Activated naive CD4-positive, alpha-beta T cell (primary cell): ENCODE data around the gene EFNB1.
A peak's percentile ranks its signal among the peaks of the same experiment; 100 is the strongest.
"Not testable (repeated sequence)": the region's sequence is repeated elsewhere in the genome, so short reads cannot be mapped to it uniquely, and the experiment has no call there.

Experiments used
- DNase-seq, 4 experiments: peaks; one replicate each; lab custom pipeline; 2025; lab: John Stamatoyannopoulos, UW

Gene EFNB1

DNA sequence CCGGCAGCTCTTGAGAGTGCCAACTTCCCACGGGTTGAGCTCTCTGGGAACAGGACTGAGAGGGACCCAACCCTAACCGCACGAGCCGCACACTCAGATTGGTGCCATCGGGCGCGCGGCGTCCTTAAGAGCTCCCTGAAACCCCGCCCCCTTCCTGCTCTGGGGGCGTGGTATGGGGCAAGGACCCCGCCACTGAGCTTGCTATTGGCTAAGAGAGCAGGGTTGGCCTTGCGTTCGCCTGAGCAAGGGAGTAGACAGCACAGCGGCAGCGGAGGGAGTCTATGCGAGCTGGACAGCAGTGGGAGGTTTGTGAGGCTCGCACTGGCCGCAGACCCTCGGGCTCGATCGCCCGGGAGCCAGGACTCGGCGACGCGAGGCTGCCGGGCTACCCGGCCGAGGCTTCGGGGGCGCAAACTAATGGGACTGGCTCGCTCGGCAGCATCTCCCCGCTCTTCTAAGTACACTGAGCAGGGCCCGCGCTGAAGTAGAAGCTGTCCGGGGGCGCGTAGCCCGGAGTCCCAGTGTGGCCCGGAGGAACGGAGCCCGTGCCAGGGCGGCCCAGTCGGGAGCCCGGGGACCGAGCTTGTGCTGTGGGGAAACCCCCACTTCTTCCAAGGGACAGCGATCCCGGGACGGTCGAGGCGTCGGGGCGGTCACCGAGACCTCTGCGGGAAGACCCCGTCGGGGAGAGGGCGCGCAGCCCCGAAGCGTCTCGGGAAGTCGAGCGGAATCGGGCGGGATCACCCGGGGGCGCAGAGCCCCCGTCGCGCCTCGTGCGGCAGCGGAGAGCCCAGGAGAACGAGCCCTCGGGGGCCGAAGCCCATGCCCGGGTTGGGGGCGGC, at the start of gene EFNB1:
EFNB1 (plus strand) TSS at position 282 of the 842 bp plus-strand sequence. CDS start 756 bp downstream, outside the sequence.
- peak; percentile 38 to 76 (median 54) for DNase-seq

GRCh38 chrX:68781295-68781694, 47.5 kb upstream of the EFNB1 start:
- DNase-seq, result not testable (repeated sequence)

DNA sequence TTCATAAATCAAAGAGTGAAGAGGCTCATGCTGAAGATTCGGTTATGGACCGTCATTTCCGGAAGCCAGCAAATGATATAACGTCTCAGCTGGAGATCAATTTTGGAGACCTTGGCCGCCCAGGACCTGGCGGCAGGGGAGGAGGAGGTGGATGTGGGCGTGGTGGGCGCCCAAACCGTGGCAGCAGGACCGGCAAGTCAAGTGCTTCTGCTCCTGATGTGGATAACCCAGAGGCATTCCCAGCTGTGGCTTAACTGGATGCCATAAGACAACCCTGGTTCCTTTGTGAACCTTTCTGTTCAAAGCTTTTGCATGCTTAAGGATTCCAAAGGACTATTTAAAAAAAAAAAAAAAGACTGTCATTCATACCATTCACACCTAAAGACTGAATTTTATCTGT, 44.0 kb upstream of the EFNB1 start:
- DNase-seq, result no peak

- not testable (repeated sequence) for DNase-seq
These were observed 42.2 kb upstream of the EFNB1 start for GRCh38 chrX:68786581-68786980.

DNA sequence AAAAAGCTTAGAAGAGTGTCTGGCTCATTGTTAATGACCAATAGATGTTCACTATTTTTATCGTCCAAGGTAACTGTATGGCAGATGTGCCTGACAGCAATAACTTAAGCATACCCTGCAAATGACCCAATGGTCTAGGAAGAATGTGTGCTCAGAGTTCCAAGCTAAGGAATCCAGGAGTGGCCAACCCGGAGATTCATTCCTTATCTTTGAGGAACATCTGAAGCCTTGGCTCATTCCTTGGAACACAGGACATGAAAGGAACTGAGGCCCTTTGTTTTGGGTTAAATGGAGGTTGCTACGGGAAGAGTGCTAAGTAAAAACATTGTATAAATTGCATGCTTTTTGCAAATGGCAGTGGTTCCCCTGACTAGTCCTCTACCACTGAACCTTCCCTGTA, 38.9 kb upstream of the EFNB1 start:
- no peak for DNase-seq

- no peak for DNase-seq
These were observed 36.7 kb upstream of the EFNB1 start for GRCh38 chrX:68792083-68792482.

DNA sequence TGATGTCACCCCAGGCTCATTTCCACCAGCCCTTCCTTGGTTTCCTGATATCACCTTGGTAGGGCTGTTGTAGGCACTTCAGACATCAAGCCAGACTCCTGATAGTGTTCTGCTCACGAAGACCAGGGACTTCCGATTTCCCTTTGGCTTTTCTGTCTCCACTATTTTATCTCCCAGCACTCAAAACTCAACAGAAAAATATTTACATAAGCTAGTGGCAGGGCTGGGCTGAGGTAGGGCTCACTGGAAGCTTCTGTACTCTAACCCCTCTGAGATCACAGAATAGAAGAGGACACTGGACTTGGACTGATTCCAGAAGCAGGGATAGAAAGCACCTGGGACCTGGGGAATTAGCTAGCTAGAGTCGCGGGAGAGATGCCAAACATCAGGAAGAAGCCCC, 34.4 kb upstream of the EFNB1 start:
- no peak for DNase-seq

DNA sequence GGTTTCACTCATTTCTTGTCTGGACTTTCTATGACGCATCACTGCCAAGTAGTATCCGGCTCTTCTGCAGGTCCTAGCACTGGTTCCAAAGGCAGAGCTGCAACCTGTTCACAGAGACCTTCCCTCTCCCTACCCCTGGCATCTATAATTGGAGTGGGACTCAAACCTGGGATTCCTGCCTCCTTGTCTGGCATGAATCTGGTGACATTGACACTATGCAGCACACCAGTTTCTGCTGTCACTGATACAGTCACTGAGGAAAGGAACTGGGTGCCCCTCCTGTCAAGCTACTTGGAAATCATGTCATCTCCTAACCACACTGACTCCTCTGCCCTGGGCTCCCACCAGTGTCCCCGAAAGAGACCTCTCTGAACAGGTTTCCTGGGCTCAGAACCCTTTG, 33.1 kb upstream of the EFNB1 start:
- DNase-seq, result no peak

DNA sequence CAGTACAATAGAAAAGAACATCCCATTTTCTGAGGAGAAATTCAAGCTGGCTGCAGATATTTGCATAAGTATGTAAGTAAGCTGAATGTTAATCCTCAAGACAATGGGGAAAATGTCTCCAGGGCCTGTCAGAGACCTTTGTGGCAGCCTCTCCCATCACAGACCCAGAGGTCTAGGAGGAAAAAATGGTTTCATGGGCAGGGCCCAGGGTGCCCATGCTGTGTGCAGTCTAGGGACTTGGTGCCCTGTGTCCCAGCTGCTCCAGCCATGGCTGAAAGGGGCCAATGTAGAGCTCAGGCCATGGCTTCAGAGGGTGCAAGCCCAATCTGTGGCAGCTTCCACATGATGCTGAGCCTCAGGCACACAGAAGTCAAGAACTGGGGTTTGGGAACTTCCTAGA, 30.4 kb upstream of the EFNB1 start:
- not testable (repeated sequence) for DNase-seq

GRCh38 chrX:68801737-68802290, 27.0 kb upstream of the EFNB1 start:
- DNase-seq, result no peak

DNA sequence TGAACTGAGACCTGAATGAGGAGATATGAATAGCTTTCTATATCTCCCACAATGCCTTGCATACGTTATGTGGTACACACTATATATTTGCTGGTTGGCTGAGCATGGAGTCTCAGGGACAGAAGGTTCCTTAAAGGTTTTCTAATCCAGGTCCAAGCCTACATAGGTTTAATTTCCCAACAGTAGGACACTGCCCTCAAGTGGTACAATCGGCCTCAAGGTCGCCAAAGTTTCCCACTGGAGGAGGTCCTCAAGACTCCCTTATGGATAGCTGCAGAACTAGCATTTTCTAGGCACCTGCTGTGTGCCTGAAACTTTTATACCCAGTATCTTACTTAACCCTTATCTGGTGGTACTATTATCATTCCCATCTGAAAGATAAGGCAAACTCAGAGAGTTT, 21.0 kb upstream of the EFNB1 start:
- no peak for DNase-seq

DNA sequence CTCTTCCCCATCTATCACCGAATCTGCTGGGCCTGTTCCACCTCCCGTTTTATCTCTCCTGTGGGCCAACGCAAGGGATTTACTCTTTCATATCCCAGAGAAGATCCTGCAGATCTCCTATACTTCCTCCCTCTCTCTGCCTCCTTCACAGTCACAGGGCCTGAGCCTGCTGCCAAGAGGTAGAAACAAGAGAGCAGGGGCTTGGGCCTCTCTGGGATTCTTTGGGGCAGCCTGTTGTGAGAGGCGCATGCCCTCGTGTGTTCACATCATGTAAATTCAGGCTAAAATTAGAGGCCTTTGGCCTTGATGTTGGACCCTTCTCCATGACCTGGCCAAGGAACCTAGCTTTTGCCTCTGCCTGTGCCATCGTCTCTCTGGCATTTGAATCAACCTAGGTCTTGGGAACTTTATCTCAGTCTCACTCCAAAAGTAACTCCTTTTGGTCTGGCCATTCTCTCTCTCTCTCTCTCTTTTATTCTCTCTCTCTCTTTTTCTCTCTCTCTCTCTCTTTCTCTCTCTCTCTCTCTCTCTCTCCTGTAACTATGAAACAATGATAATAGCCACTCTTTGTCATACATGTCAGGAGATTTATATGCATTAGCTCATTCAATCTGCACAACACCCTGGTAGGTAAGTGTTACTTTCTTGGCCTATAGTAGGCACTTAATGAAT, 20.0 kb upstream of the EFNB1 start:
- DNase-seq, result no peak

GRCh38 chrX:68820476-68821110, 8.2 kb upstream of the EFNB1 start:
- no peak for DNase-seq

DNA sequence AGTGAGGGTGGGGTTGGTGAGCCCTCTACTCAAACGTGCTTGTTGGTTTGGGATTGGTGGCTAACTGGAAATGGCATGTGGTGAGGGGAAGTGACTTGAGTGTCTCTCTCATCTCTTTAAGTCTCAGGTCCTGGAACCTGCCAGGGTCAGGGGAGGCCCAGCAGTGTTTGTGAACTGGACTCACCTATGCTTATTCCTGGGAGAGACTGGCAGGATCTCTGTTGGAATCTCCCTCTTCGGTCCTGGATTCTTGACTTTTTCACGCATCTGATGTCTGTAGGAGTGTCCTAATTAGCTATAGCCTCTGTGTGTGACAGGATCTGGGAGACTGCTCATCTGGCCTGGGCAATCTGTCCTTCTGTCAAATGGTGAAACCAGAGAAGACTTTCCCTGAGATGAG, 7.2 kb upstream of the EFNB1 start:
- no peak for DNase-seq

- no peak for DNase-seq
These were observed 6.0 kb upstream of the EFNB1 start for GRCh38 chrX:68822641-68823410.

DNA sequence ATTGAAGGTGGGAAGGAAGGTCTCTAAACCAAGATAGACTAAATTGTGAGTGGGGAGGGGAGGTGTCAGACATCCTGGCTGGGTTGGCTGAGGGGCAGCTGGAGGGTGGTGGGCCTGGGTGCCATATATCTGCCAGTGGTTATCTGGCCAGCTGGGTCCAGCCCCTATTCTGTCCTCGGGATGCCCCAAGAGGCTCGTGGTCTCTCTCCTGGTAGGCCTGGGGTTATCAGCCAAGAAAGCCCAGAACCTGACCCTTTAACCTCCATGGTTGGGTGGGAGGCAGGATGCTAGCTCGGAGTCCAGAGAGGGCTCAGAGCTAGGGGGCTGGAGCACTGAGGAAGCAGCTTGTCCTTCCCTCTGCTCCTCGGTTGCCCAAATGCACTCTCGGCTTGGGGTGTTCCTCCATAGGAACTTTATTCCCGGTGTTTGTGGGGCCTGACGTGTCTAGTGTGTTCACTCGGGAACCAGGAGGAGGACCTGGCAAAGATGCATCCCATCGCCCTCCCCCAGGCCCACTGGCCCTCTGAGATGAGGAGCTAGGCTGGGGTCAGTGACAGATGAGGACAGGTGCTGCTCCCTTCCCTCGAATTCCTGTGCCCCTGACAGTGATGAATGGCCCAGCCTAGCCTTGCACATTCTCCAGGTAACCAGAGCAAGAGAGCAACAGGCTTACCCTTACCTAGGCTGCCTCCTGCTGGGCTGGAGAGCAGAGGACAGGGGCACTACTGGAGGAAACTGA, 5.2 kb upstream of the EFNB1 start:
- DNase-seq, result no peak

- DNase-seq, result no peak
These were observed 4.7 kb upstream of the EFNB1 start for GRCh38 chrX:68824152-68824433.

DNA sequence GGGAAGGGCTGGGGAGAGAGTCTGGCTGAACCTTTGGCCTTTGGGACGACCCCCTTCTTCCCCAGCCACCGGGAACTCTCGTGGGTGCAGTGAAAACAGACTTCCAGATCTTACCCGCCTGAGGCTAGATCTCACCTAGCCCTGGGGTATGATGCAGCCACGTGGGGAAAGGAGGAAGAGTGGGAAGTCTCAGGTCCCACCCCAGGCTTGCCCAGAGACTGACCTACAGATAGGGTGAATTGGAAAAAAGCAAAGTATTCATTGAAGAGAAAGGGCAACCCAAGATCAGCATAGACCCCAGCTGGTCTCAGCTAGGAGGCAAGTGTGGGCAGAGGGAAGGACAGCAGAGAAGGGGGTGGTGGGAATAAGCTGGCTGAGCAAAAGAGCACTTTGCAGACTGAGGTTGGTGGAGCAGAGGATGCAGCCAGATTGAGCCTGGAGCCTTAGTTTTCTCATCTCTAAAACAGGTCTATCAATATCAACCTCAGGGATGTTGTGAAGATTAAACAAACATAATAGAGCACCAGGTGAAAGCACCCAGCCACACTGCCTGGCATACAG, 4.2 kb upstream of the EFNB1 start:
- no peak for DNase-seq

DNA sequence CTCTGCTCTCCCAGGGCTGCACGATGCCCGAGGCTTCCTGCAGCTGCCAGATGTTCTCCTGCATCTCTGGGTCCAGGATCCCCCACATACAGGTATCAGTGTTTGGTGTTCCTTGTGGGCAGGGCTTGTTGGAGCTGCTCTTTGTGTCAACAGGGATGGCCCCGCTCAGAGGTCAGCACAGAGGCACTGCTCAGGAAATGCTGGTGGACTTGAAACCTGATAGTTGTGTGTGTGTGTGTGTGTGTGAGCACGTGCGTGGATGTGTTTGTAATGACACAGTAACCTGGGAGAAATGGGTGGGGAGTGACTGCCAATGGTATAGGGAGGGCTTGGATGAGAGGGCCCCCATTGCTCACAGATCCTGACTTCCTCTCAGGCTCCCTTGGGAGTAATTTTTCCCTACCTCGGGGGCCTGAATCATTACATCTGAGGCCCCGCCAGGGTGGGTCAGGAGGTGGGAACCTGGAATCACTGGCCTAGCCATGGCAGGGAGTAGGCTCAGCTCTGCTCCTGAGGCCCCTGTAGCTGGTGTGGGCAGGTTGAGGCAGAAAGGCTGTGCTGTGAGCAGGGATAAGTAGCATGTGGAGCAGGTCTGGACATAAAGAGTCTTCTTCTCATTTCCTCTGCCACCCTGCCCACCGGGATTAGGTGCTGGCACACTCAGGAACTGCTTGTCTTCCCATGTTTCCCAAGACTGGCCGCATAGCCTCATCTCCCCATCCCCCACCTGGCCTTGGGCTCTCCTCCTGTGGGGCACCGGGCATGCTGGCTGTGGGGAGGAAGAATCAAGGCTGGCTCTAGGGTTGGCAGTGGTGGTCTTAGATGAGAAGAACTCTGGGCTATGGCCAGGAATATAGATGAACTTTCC, 2.5 kb upstream of the EFNB1 start:
- DNase-seq, result no peak

- DNase-seq, result no peak
These were observed 1.6 kb upstream of the EFNB1 start for GRCh38 chrX:68827256-68827655.
